A673 (cell line): ENCODE data around the gene NR5A2. TPM values are rescaled to one million over a fixed set of nuclear protein-coding genes. Genes with fewer than 3 reads are reported as not detected.

Experiments
- BruUV-seq: library from RNA; stranded (reverse); fragments of 400-500 nt; replicated peaks from 2 replicates; lab custom pipeline; 2021; lab: Mats Ljungman, UMichigan
- CTCF ChIA-PET: fragments of 300-600 bp; sonication (Branson Sonifier 250); formaldehyde crosslinking; loops from one replicate; lab custom pipeline; 2022; ENCODE audit warnings: antibody characterized with exemption; lab: Charles Lee
- POLR2A ChIA-PET: fragments of 300-600 bp; sonication (Branson Sonifier 250); formaldehyde crosslinking; loops from one replicate; lab custom pipeline; 2022; ENCODE audit warnings: antibody characterized with exemption; ENCODE audit not compliant: low non-redundant PET; lab: Charles Lee
- DNase-seq: peaks from one replicate; pipeline ENCODE4 v3.0.0-alpha.2; 2015; ENCODE audit warnings: low spot score
- H3K27ac ChIP-seq: fragments of 200-600 bp; sonication (generic); 2 replicates; pipeline ENCODE4 v1.5.1; 2016; ENCODE audit warnings: mixed run types, low read depth, mild to moderate bottlenecking, mixed read lengths, antibody characterized with exemption, low read length; ENCODE audit not compliant: poor library complexity, severe bottlenecking
- H3K27me3 ChIP-seq: fragments of 200-600 bp; sonication (generic); replicated peaks from 2 replicates; pipeline ENCODE4 v1.6.1; 2017; ENCODE audit warnings: mixed run types, low read depth, mild to moderate bottlenecking, mixed read lengths, antibody characterized with exemption, low read length; ENCODE audit not compliant: insufficient read depth, poor library complexity
- H3K36me3 ChIP-seq: fragments of 200-600 bp; sonication (generic); 2 replicates; pipeline ENCODE4 v1.6.1; 2016; ENCODE audit warnings: mixed run types, mild to moderate bottlenecking, mixed read lengths, antibody characterized with exemption, low read length; ENCODE audit not compliant: insufficient read depth, poor library complexity, severe bottlenecking
- H3K4me1 ChIP-seq: fragments of 200-600 bp; sonication (generic); 2 replicates; pipeline ENCODE4 v1.6.1; 2017; ENCODE audit warnings: mixed run types, mild to moderate bottlenecking, mixed read lengths, antibody characterized with exemption, low read length; ENCODE audit not compliant: insufficient read depth, poor library complexity, severe bottlenecking
- H3K4me3 ChIP-seq: fragments of 200-600 bp; sonication (generic); 2 replicates; pipeline ENCODE4 v1.5.1; 2016; ENCODE audit warnings: low read depth, mixed run types, mild to moderate bottlenecking, mixed read lengths, low read length; ENCODE audit not compliant: poor library complexity, severe bottlenecking
- H3K9me3 ChIP-seq: fragments of 200-600 bp; sonication (generic); 2 replicates; pipeline ENCODE4 v1.6.1; 2016; ENCODE audit warnings: mixed run types, low read depth, mild to moderate bottlenecking, mixed read lengths, antibody characterized with exemption, low read length; ENCODE audit not compliant: poor library complexity, severe bottlenecking
- EZH2 ChIP-seq: fragments of 200-600 bp; sonication (generic); IDR thresholded peaks from 2 replicates; pipeline ENCODE4 v1.6.1; 2017; ENCODE audit warnings: borderline replicate concordance, low read depth, mild to moderate bottlenecking, mixed read lengths, antibody characterized with exemption, low read length; ENCODE audit not compliant: poor library complexity, severe bottlenecking
- intact Hi-C: fragments of 100-400 bp; cut with micrococcal nuclease; formaldehyde crosslinking; loops from one replicate; pipeline ENCODE4 v1.10.0; 2022; ENCODE audit not compliant: unreplicated experiment
- total RNA-seq: library from RNA; stranded (reverse); gene quantifications from 2 replicates; pipeline ENCODE4 v1.2.3, GENCODE V29; 2021
- TF ChIP-seq, protein P1 (sequence below): fragments of 300-800, 200-600 bp; sonication (generic); conservative IDR thresholded peaks from 2 replicates; pipeline ENCODE4 v1.5.1; 2017; ENCODE audit warnings: low read depth, mild to moderate bottlenecking, antibody characterized with exemption, low read length, moderate library complexity, mixed read lengths

NR5A2 gene
- total RNA-seq, 1 experiment from 2014 or later, result not detected

DNA sequence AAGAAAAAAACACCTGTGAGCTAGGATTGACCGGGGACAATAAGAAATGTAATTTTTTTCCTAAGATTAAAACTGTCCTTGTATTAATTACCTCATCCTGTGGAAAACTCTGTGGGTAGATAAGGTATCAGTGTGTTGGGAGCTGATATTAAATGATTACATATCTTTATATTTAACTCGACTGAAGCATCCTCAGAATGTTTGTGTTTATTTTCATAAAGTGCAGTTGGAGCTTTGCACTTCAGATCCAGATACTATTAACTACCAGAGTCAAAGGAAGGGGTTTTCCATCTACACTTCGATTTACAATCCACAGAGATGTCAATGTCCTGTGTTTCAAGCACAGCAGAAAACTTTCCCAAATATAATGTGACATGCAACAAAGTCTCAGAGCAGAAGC lies 164.5 kb downstream of the NR5A2 start:
- no peak overlapping the region for H3K27ac ChIP-seq
- H3K27me3 ChIP-seq, result no peaks in the 10 kb centered on the region
- CTCF ChIA-PET, result no interaction called here
- intact Hi-C loops, result no loop called here
- POLR2A ChIA-PET, result no interaction called here
- H3K4me1 ChIP-seq, result no peaks in the 10 kb centered on the region
- TF ChIP-seq, protein P1, sequence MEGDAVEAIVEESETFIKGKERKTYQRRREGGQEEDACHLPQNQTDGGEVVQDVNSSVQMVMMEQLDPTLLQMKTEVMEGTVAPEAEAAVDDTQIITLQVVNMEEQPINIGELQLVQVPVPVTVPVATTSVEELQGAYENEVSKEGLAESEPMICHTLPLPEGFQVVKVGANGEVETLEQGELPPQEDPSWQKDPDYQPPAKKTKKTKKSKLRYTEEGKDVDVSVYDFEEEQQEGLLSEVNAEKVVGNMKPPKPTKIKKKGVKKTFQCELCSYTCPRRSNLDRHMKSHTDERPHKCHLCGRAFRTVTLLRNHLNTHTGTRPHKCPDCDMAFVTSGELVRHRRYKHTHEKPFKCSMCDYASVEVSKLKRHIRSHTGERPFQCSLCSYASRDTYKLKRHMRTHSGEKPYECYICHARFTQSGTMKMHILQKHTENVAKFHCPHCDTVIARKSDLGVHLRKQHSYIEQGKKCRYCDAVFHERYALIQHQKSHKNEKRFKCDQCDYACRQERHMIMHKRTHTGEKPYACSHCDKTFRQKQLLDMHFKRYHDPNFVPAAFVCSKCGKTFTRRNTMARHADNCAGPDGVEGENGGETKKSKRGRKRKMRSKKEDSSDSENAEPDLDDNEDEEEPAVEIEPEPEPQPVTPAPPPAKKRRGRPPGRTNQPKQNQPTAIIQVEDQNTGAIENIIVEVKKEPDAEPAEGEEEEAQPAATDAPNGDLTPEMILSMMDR, result no peak
- TF ChIP-seq EZH2, result no peak
- BruUV-seq, result no TSS peak
- no peak overlapping the region for H3K4me3 ChIP-seq
- H3K9me3 ChIP-seq, result no peaks in the 10 kb centered on the region
- DNase-seq, result no peak
- H3K36me3 ChIP-seq, result no peaks in the 10 kb centered on the region

DNA sequence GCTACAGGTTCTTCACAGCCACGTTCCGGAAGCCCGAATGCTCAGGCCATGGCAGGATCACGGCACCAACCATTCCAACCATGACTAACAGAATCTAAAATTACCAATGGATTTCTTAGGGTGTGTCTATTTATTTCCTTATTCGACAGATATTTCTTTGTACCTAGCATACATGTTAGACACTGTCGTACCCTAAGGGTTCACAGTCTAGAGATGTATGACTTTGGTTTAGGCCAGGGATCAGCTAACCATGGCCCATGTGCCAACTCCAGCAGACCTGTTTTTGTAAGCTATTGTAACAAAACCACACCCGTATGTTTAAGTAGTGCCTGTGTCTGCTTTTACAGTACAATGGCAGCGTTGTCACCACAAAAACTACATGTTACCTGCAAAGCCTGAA lies 167.0 kb downstream of the NR5A2 start:
- H3K4me1 ChIP-seq, result no peaks in the 10 kb centered on the region
- POLR2A ChIA-PET, result no interaction called here
- TF ChIP-seq, protein P1, result no peak
- no peak for TF ChIP-seq EZH2
- DNase-seq, result no peak
- H3K27ac ChIP-seq, result no peak overlapping the region
- H3K4me3 ChIP-seq, result no peak overlapping the region
- CTCF ChIA-PET, result no interaction called here
- H3K9me3 ChIP-seq, result no peaks in the 10 kb centered on the region
- intact Hi-C loops, result no loop called here
- BruUV-seq, result no TSS peak
- H3K27me3 ChIP-seq, result no peaks in the 10 kb centered on the region
- H3K36me3 ChIP-seq, result no peaks in the 10 kb centered on the region

DNA sequence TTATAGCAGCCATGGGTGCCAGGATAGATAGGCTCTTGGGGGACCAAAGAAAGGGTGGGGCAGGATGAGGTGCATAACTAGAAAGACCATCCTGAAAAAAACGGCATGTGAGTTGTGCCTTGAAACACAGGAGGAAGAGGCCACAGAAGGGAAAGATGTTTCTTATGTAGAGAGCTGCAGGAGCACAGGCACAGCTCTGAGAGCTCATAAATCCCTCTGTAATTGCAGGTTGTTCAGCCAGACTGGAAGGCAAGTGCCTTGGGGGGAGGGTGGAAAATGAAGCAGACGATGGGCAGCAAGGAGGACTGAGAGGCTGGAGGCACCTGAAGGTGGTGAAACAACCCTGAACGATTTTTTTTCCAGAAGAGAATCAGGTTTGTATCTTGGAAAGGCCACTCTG lies 170.7 kb downstream of the NR5A2 start:
- no TSS peak for BruUV-seq
- intact Hi-C loops, result no loop called here
- POLR2A ChIA-PET, result no interaction called here

More for the DNA sequence above, 170.7 kb downstream of the NR5A2 start:
- Histone ChIP-seq H3K9me3 (no peaks in the 10 kb centered on the region), H3K4me1 (no peaks in the 10 kb centered on the region), H3K4me3 (no peak overlapping the region), H3K36me3 (no peaks in the 10 kb centered on the region), H3K27me3 (no peaks in the 10 kb centered on the region), H3K27ac (no peak overlapping the region)
- no peak for DNase-seq
- CTCF ChIA-PET, result no interaction called here
- TF ChIP-seq, protein P1, result no peak
- no peak for TF ChIP-seq EZH2
